GM12878 (cell line): ENCODE data around the gene FGF10. TPM values are rescaled to one million over a fixed set of nuclear protein-coding genes. Genes with fewer than 3 reads are reported as not detected.

Source experiments
- ATAC-seq: fragments of 200-7000 bp; cut with Tn5 transposase; 3 replicates; pipeline ENCODE4 v1.9.1; 2020; ENCODE audit warnings: mild to moderate bottlenecking, moderate library complexity
- BruUV-seq: library from RNA; stranded (reverse); fragments of 400-500 nt; replicated peaks from 2 replicates; lab custom pipeline; 2021; lab: Mats Ljungman, UMichigan
- CTCF ChIA-PET: fragments of 300-600 bp; sonication (Branson Sonifier 250); formaldehyde crosslinking; extraction: SDS; loops from one replicate; lab custom pipeline; 2021; ENCODE audit warnings: inconsistent platforms; lab: Yijun Ruan, JAX
- POLR2A ChIA-PET: fragments of 350-600 bp; formaldehyde crosslinking; extraction: SDS; loops from one replicate; lab custom pipeline; 2021; ENCODE audit warnings: inconsistent platforms; lab: Charles Lee
- RAD21 ChIA-PET: fragments of 300-600 bp; sonication (Branson Sonifier 250); formaldehyde crosslinking; loops from one replicate; lab custom pipeline; 2023; ENCODE audit warnings: antibody characterized with exemption; ENCODE audit not compliant: unreplicated experiment; lab: Charles Lee
- SMC1A ChIA-PET: fragments of 300-600 bp; sonication (Branson Sonifier 250); formaldehyde crosslinking; loops from one replicate; lab custom pipeline; 2023; ENCODE audit not compliant: unreplicated experiment, uncharacterized antibody; lab: Charles Lee
- DNase-seq: peaks from one replicate; pipeline ENCODE4 v3.0.0-alpha.2; 2011; ENCODE audit warnings: low read depth, low spot score
- FAIRE-seq: peaks from 3 replicates; lab custom pipeline; 2011; peaks lifted over from hg19 to GRCh38; lab: Jason Lieb, UNC
- H2AFZ ChIP-seq: 2 replicates; pipeline ENCODE4 v1.6.0; 2011; ENCODE audit warnings: low read depth, low read length, control low read depth; ENCODE audit not compliant: control insufficient read depth
- H3K27ac ChIP-seq: 2 replicates; pipeline ENCODE4 v1.5.1; 2011; ENCODE audit warnings: control low read depth; ENCODE audit not compliant: control insufficient read depth, insufficient read depth
- H3K27me3 ChIP-seq, 2 experiments: replicated peaks in 1 of 2; 2 replicates each; pipeline versions ENCODE4 v1.6.0 to v1.6.1; 2011; ENCODE audit warnings: low read length in 1 of 2; ENCODE audit not compliant: control insufficient read depth in 2 of 2, insufficient read depth in 2 of 2
- H3K36me3 ChIP-seq, 2 experiments: 2 replicates each; pipeline ENCODE4 v1.5.1; 2011; ENCODE audit warnings: low read length in 1 of 2; ENCODE audit not compliant: control insufficient read depth in 2 of 2, insufficient read depth in 2 of 2
- H3K4me1 ChIP-seq: 2 replicates; pipeline ENCODE4 v1.6.1; 2011; ENCODE audit warnings: mild to moderate bottlenecking, low read length, moderate library complexity, mixed read lengths; ENCODE audit not compliant: control insufficient read depth, insufficient read depth
- H3K4me2 ChIP-seq: 2 replicates; pipeline ENCODE4 v1.6.0; 2011; ENCODE audit warnings: control low read depth; ENCODE audit not compliant: control insufficient read depth, insufficient read depth
- H3K4me3 ChIP-seq: fragments of 200-600 bp; sonication (generic); 2 replicates; pipeline ENCODE4 v1.5.1; 2016
- H3K79me2 ChIP-seq: 2 replicates; pipeline ENCODE4 v1.6.0; 2011; ENCODE audit warnings: low read length; ENCODE audit not compliant: control insufficient read depth, insufficient read depth
- H3K9ac ChIP-seq: 2 replicates; pipeline ENCODE4 v1.8.0; 2011; ENCODE audit warnings: low read length, control low read depth, mixed read lengths; ENCODE audit not compliant: control insufficient read depth, insufficient read depth
- H3K9me3 ChIP-seq: replicated peaks from 3 replicates; pipeline ENCODE4 v1.5.1; 2011; ENCODE audit warnings: mild to moderate bottlenecking, low read length; ENCODE audit not compliant: control insufficient read depth, insufficient read depth
- H4K20me1 ChIP-seq: 2 replicates; pipeline ENCODE4 v1.6.0; 2011; ENCODE audit not compliant: control insufficient read depth, insufficient read depth
- BACH1 ChIP-seq: fragments of 450-650 bp; IDR thresholded peaks from 2 replicates; pipeline ENCODE4 v1.6.1; 2017; ENCODE audit warnings: mild to moderate bottlenecking, borderline replicate concordance
- BRCA1 ChIP-seq: IDR thresholded peaks from 2 replicates; pipeline ENCODE4 v1.6.1; 2011; ENCODE audit warnings: low read depth, low read length, improper control_type of control experiment
- CHD4 ChIP-seq: fragments of 200-600 bp; sonication (generic); IDR thresholded peaks from 2 replicates; pipeline ENCODE4 v1.6.1; 2016; ENCODE audit warnings: mild to moderate bottlenecking
- CREB1 ChIP-seq: IDR thresholded peaks from 2 replicates; pipeline ENCODE4 v1.6.1; 2012; ENCODE audit warnings: low read depth, mild to moderate bottlenecking, inconsistent platforms
- CREM ChIP-seq: IDR thresholded peaks from 2 replicates; pipeline ENCODE4 v1.6.1; 2014; ENCODE audit warnings: antibody characterized with exemption, low read depth
- FOXM1 ChIP-seq: IDR thresholded peaks from 2 replicates; pipeline ENCODE4 v1.6.1; 2012; ENCODE audit warnings: low read depth, mild to moderate bottlenecking, inconsistent platforms, low read length, moderate library complexity
- IRF5 ChIP-seq: fragments of 450-650 bp; IDR thresholded peaks from 2 replicates; pipeline ENCODE4 v1.6.1; 2017; ENCODE audit warnings: borderline replicate concordance
- JUNB ChIP-seq: IDR thresholded peaks from 2 replicates; pipeline ENCODE4 v1.6.1; 2016; ENCODE audit warnings: antibody characterized with exemption, mild to moderate bottlenecking
- MEF2B ChIP-seq: fragments of 450-650 bp; IDR thresholded peaks from 2 replicates; pipeline ENCODE4 v1.6.1; 2018; ENCODE audit warnings: mild to moderate bottlenecking, moderate library complexity; ENCODE audit not compliant: partially characterized antibody, poor library complexity, severe bottlenecking
- MLLT1 ChIP-seq: fragments of 450-650 bp; IDR thresholded peaks from 2 replicates; pipeline ENCODE4 v1.6.1; 2016; ENCODE audit warnings: mild to moderate bottlenecking
- MXI1 ChIP-seq: fragments of 150-350 bp; IDR thresholded peaks from 2 replicates; pipeline ENCODE4 v1.6.1; 2011; ENCODE audit warnings: low read depth, mild to moderate bottlenecking, inconsistent platforms, low read length, improper control_type of control experiment
- SMAD1 ChIP-seq: fragments of 450-650 bp; IDR thresholded peaks from 2 replicates; pipeline ENCODE4 v1.6.1; 2018; ENCODE audit warnings: mild to moderate bottlenecking, low read depth; ENCODE audit not compliant: partially characterized antibody
- SMARCA5 ChIP-seq: fragments of 450-650 bp; IDR thresholded peaks from 2 replicates; pipeline ENCODE4 v1.6.1; 2017; ENCODE audit warnings: mild to moderate bottlenecking
- SUZ12 ChIP-seq: fragments of 200-600 bp; sonication (generic); IDR thresholded peaks from one replicate; pipeline ENCODE4 v1.6.1; 2018; ENCODE audit warnings: antibody characterized with exemption, mild to moderate bottlenecking; ENCODE audit not compliant: unreplicated experiment
- TARDBP ChIP-seq: IDR thresholded peaks from 2 replicates; pipeline ENCODE4 v1.6.1; 2016; ENCODE audit warnings: borderline replicate concordance
- ZNF207 ChIP-seq: fragments of 450-650 bp; IDR thresholded peaks from 2 replicates; pipeline ENCODE4 v1.6.1; 2014; ENCODE audit warnings: antibody characterized with exemption, mild to moderate bottlenecking, borderline replicate concordance
- WGBS: methylation state at CpG from one replicate; pipeline ENCODE4 v1.1.6; 2016; ENCODE audit warnings: low lambda C conversion rate; ENCODE audit not compliant: insufficient replicate concordance, insufficient coverage; ENCODE audit errors: missing lambda C conversion rate; 5-methylcytosine and 5-hydroxymethylcytosine counted together
- in situ Hi-C: fragments of 300-500 bp; cut with MboI; formaldehyde crosslinking; loops from 9 replicates; pipeline ENCODE4 v1.14.3; 2018; ENCODE audit warnings: mixed read lengths
- intact Hi-C: fragments of 100-400 bp; cut with micrococcal nuclease; formaldehyde crosslinking; loops from one replicate; pipeline ENCODE4 v1.14.2; 2022; ENCODE audit not compliant: unreplicated experiment
- polyA plus RNA-seq, 11 experiments: library from polyadenylated mRNA; depleted of rRNA in 4 of 11; unstranded in 6 of 11; stranded (reverse) in 5 of 11; fragments of >200 nt; fragmentation: Nextera tagmentation in 4 of 11; fragmentation: Illumina TruSeq in 1 of 11; extraction: Ambion mirVana in 4 of 11; extraction: Trizol in 1 of 11; gene quantifications; 1 replicate in 1 of 11; 2 replicates in 10 of 11; pipeline versions ENCODE4 v1.2.1 to v1.2.3, GENCODE V29; 2011 to 2016; ENCODE audit warnings: inconsistent platforms in 2 of 11, missing spikeins in 2 of 11, low read depth in 1 of 11
- total RNA-seq, 4 experiments: library from RNA; depleted of rRNA in 3 of 4; stranded (reverse); fragments of >200 nt in 3 of 4; fragmentation: Illumina TruSeq in 1 of 4; extraction: Trizol in 1 of 4; gene quantifications; 2 replicates each; pipeline versions ENCODE4 v1.2.1 to v1.2.3, GENCODE V29; 2013 to 2021

The FGF10 gene
- total and polyA plus RNA-seq, 10 of the 15 experiments (the other 5 are each of a cell fraction or from before 2014, with no cell fraction given), result not detected

GRCh38 chr5:44299394-44299793 is 89.8 kb downstream of the FGF10 start:
- 23% methylated on average over 4 of the region's 4 CpGs for WGBS
- no peak for TF ChIP-seq JUNB
- TF ChIP-seq MEF2B, result no peak
- TF ChIP-seq CHD4, result no peak
- TF ChIP-seq SMAD1, result no peak
- TF ChIP-seq SUZ12, result no peak
- no peak for FAIRE-seq
- no peaks in the 10 kb centered on the region for H3K9me3 ChIP-seq
- H4K20me1 ChIP-seq, result no peaks in the 10 kb centered on the region
- H3K4me1 ChIP-seq, result no peaks in the 10 kb centered on the region
- ChIA-PET POLR2A (no interaction called here), SMC1A (no interaction called here), RAD21 (no interaction called here), CTCF (interaction anchor here (0.5 kb wide), 1 partner anchor 737 kb away, joined by 4 read pairs; no protein-coding TSS in a partner anchor)
- no peak overlapping the region for H3K4me3 ChIP-seq
- H3K9ac ChIP-seq, result no peak overlapping the region
- no peaks in the 10 kb centered on the region; a peak in 1 of 4 replicates for H3K27me3 ChIP-seq
- no peak for ATAC-seq
- H3K27ac ChIP-seq, result no peak overlapping the region
- in situ Hi-C loops (no loop called here), intact Hi-C loops (no loop called here)
- H2AFZ ChIP-seq, result no peak overlapping the region
- no peak for DNase-seq
- no peaks in the 10 kb centered on the region for H3K79me2 ChIP-seq
- BruUV-seq, result no TSS peak
- H3K4me2 ChIP-seq, result no peak overlapping the region
- H3K36me3 ChIP-seq, result no peaks in the 10 kb centered on the region

- RAD21 ChIA-PET, result no interaction called here
- Histone ChIP-seq H3K4me3 (no peak overlapping the region), H3K4me1 (no peaks in the 10 kb centered on the region), H3K9ac (no peak overlapping the region), H2AFZ (no peak overlapping the region), H4K20me1 (no peaks in the 10 kb centered on the region), H3K27ac (no peak overlapping the region), H3K4me2 (no peak overlapping the region), H3K36me3 (no peaks in the 10 kb centered on the region), H3K27me3 (no peaks in the 10 kb centered on the region), H3K79me2 (no peaks in the 10 kb centered on the region), H3K9me3 (no peaks in the 10 kb centered on the region)
- intact Hi-C loops, result no loop called here
- FAIRE-seq (no peak), ATAC-seq (no peak), DNase-seq (no peak)
- no TSS peak for BruUV-seq
- CTCF ChIA-PET, result no interaction called here
- 0% methylated on average over 2 of the region's 2 CpGs for WGBS
- in situ Hi-C loops, result no loop called here
- POLR2A ChIA-PET, result no interaction called here
- SMC1A ChIA-PET, result interaction anchor here (1.1 kb wide), 1 partner anchor 38 kb away, joined by 3 read pairs; no protein-coding TSS in a partner anchor
- TF ChIP-seq SMARCA5, result no peak
- TF ChIP-seq FOXM1, result no peak
- TF ChIP-seq IRF5, result no peak
- TF ChIP-seq TARDBP, result no peak
- TF ChIP-seq MLLT1, result no peak
- TF ChIP-seq MXI1, result no peak
- no peak for TF ChIP-seq BACH1
- no peak for TF ChIP-seq JUNB
- no peak for TF ChIP-seq BRCA1
- no peak for TF ChIP-seq CREB1
- no peak for TF ChIP-seq ZNF207
- no peak for TF ChIP-seq CREM
Measured at GRCh38 chr5:44294516-44294915, 94.7 kb downstream of the FGF10 start.
